ENCODE measurements around the gene DNAH10.

The DNAH10 gene

DNA sequence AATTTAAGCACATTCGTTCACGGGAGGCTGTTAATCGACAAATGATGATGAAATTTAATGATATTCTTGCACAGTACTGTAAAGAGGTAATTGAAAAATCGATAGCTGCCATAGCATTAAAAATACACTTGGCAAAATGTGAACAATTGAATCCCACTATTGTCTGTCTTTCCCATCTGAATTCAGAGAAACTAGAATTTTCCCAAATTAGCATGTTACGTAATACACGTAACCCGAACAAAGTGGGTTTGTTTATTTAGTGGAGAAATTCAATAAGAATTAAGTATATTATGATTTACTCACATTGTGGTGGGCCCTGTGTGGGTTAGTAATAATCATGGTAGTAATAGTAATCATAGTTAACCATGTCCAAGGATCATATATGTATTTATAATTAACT lies 31.9 kb downstream of the DNAH10 start:
- DNase-seq, result no peak

DNA sequence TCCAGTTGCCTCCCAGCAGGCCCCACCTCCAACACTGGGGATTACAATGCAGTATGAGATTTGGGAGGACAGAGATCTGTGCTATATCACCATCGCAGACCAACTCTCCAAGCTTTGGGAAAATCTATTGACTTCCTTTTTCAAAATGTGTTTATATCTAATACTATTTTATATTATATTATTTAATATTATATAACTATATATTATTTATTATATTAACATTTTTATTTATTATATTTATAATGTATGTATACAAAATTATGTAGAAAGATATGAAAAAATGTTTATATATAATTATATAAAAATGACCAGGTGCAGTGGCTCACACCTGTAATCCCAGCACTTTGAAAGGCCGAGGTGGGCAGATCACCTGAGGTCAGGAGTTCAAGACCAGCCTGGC lies 36.4 kb downstream of the DNAH10 start:
- DNase-seq, result no peak

DNA sequence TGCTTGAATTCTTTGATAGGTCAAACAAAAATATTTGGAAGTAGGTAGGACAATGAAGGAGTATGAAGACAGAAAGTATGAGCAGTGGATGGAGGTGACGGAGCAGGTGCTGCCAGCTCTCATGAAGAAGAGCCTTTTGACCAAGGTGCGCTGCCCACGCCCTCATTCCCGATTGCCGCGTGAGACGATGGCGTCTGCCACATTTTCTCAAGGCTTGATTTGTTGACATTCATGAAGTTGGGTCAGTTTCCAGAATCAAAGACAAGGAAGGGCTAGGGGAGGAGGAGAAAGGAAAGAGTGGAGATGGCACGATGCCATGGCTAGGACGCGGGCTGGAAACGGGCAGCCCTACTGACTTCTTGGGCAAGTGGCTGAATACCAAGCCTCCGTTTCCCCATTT lies 37.1 kb downstream of the DNAH10 start:
- no peak for DNase-seq

DNA sequence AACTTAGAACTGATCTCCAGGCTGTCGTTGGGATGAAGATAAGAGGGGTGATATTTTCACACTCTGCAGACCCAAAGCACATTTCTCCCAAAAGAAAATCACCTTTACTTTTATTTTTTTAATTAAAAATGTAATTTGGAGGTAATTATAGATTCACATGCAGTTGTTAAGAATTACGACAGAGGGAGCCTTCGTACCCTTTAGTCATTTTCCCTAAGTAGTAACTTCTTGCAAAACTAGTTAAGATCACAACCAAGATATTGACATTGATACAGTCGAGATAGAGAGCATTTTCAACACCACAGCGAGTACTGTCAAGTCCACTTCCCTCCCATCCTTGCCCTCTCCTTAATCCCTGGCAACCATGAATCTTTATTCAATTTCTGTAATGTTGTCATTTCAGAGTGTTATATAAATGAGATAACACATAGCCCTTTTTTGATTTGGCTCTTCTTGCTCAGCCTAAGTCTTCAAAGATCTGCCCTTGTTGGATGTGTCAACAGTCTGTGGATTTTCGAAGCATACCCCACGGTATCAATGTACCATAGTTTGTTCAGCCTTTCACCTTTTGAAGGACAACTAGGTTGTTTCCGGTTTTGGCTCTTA lies 39.6 kb downstream of the DNAH10 start:
- DNase-seq, result no peak

DNA sequence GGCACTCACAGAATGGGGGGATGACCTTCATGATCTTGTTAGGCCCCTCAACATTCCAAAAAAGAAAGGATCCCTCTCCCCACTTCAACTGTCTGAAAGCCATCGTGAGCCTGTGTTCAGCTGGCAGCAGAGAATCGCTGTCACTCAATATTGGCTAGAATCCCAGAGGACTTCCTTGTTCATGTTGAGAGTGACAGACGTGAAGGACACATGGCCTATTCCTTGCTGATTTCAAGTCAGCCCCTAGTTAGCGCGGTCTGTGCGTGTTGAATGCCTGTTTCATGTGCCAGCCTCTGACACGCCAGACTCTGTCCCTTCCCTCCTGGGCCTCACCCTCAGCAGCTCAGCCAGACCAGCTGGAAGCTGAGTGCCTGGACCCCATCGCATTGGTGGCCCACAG lies 43.1 kb downstream of the DNAH10 start:
- DNase-seq, result no peak

DNA sequence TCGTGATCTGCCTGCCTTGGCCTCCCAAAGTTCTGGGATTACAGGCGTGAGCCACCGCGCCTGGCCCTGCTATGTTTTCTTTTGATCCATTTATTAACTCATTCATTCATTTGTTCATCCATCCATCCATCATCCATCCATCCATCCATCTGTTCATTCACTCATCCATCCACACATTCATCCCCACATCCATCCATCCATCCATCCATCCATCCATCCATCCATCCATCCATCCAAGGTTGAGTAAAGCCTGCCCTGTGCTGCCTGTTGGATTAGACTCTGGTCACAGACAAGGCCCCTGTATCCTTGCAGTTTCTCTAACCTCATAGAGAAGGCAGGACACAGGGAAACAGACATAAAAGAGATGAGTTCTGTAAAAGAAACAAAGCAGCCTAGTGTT lies 44.9 kb downstream of the DNAH10 start:
- DNase-seq, result no peak

DNA sequence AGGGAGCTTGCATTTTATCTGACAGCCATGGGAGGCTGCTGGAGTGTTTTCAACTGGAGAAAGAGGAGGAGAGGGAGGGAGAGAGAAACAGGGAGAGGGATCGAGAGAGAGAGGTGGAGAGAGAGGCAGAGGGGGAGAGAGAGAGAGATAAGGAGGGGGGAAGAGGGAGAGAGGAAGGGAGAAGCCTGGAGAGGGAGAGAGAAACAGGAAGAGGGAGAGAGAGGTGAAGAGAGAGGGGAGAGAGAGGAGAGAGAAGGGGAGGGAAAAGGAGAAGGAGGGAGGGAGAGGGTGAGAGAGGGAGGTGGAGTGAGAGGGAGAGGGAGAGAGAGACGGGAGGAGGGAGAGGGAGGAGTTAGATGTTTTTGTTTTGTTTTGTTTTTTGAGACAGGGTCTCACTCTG lies 45.6 kb downstream of the DNAH10 start:
- no peak for DNase-seq

DNA sequence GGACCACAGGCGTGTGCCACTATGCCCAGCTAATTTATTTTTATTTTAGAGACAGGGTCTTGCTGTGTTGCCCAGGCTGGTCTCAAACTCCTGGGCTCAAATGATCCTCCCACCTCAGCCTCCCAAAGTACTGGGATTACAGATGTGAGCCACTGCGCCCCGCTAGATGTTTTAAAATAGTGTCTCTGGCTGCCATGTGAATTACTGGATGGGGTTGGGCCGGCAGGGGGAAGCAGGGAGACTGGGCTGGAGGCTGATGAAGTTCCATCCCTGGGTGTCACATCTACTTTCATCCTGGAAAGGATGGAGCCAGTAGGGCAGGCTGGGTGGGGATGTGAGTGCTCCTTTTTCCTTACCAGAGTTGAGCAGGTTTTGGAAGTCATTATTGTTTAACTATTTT lies 46.1 kb downstream of the DNAH10 start:
- no peak for DNase-seq

DNA sequence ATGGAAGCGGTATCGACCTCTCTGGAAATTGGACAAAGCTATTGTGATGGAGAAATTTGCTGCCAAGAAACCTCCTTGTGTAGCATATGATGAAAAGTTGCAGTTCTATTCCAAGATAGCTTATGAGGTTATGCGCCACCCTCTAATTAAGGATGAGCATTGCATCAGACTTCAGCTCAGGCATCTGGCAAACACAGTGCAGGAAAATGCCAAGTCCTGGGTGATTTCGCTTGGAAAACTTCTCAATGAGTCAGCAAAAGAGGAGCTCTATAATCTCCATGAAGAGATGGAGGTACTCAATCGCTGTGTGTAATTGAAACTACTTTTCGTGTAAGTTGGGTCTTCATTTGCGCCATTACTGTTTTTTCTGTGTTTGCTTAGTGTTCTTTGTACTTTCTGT lies 51.2 kb downstream of the DNAH10 start:
- DNase-seq, result peak; percentile 63

DNA sequence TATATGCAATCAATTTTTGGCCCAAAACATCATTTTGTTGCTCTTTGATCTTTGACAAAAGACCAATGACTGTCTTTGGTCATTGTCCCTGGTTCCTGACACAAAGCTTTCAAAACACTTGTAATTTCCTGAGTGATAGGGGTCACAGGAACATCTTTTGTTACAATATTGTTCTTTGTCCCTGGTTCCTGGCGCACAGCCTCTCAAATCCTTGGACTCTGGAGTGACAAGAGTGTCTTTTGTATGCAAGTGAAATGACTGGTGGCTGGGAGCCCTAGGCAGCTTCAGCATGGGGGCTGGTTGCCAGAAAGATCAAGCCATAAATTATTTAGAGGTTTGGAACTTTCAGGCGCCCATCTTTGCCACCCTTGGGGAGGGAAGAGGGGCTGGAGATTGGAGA lies 53.9 kb downstream of the DNAH10 start:
- DNase-seq, result no peak

DNA sequence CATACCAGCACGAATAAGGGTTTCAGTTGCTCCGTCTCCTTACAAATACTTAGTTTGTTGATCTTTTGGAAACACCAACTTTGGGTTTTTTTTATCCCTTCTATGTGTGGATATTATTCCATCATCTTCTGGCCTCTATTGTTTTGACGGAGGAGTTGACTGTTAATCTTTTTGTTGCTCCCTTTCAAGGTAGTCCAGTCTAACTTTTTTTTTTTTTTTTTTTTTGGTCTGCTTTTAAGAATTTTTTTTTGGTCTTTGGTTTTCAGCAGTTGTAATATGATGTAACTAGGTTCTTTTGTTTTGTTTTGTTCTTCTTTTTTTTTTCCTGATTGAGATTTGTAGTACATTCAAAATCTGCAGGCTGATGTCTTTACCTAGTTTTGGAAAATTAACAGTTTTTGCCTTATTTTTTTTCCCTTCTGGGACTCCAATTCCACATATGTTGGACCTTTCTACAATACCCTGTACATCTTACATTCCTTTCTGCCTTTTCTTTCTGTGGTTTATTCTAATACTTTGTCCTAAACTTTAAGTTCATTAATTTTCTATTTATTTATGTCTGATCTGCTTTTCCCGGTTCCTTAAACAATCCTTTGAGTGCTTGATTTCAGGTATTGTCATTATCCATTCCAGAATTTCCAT lies 54.9 kb downstream of the DNAH10 start:
- no peak for DNase-seq

DNA sequence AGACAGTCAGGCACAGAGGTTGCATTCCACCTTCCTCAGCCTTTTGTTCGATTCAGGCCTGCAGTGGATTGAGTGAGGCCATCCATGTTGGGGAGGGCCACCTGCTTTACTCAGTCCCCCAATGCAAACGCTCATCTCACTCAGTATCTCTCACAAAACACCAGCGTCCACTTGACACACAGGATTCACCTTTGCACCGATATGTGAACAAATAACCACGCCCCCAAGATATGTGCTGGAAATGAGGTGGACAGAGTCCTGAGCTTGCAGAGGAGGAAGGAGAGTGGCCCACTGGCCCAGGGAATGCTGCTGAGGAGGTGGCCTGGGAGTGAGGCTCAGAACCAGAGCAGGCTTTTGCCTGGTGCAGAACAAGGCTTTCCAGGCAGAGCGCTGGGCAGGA lies 60.7 kb downstream of the DNAH10 start:
- DNase-seq, result no peak

DNA sequence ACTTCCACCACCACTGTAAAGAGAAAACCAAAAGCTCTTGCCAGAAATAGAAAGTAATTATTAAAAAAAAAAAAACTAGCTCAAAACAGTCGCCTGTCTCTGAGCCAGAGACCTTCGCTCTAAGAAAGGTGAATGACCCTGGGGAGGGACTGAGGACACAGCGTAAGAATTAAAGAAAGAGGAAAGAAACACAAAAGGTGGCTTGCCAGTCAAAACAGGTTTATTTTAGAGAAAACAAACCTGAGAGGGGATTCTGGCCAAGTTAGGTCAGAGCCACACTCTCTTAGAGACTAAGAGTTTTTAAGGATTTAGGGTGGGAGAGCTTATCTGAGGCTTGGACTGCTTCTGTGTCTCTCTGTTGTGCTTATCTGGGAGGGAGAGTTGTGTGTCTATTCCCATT lies 66.0 kb downstream of the DNAH10 start:
- no peak for DNase-seq

DNA sequence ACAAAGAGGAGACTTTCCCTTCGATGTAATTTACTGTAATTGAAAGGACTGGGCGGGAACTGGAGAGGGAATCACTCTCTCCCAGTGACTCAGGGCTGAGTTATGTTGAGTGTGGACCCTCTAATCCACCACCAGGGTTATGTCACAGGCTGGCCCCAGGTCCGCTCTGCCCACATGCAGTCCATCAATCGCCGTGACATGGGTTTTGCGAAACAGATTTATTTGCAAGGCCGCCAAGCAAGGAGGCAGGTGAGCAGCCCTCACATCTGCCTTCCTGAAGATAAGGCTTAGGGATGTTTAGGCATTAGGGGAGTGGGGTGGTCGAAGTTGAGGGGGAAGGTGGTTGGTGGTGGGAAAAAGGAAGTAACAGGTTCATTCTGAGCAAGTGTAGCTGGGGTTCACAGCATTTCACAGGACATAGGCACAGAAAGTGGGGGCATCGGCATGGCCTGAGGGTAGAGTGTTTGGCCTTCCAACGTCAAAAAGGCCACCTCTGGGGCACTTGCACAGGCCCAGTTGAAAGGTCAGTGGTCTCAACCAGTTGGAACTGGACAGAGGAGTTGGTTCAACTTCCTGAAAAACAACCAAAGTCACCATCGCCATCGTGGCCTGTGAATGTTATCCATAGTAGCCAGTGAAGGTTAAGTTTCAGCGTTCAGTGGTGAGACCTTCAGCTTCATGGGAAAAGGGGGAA lies 66.9 kb downstream of the DNAH10 start:
- no peak for DNase-seq

DNA sequence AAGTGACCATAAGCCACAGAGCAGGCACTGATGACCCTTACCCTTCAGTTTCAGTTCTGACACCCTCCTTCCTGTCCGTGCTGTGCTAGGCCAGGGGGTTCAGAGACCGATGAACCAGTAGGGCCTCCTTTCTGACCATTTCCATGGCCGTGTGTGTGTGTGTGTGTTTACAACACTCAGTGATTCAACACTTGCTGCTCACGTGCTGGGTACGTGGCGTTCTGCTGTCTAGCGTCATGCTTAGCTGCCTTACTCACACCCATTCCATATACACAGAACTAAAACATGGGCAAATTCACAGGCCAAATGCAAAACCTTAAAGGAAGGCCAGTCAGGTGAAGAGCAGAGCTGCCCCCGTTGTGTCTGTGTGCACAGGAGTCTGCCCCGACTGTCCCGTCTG lies 67.5 kb downstream of the DNAH10 start:
- no peak for DNase-seq

DNA sequence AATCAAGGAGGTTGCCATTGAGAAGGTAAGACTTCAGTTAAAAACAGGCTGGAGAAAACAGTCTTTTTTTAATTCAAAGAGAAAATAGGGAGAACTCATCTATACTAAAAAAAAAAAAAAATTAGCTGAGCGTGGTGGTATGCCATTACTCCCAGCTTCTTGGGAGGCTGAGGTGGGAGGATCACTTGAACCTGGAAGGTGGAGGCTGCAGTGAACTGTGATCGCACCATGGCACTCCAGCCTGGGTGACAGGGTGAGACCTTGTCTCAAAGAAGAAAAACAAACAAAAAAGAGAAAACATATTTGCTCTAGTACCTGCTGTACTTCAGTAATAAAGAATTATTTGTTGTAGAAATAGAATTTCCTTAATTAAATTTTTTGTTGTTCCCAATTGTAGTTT lies 68.6 kb downstream of the DNAH10 start:
- DNase-seq, result no peak

DNA sequence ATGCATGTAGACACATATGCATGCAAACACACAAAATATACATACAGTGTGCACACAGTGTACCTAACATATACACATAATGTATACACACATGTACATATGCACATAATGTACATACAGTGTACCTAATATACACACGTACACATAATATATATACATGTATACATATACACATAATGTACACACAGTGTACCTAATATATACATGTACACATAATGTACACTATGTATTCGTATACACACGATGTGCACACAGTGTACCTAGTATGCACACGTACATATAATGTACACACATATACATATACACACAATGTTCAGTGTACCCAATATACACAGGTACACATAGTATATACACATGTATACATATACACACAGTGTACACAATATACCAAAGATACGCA lies 70.0 kb downstream of the DNAH10 start:
- DNase-seq, result no peak

DNA sequence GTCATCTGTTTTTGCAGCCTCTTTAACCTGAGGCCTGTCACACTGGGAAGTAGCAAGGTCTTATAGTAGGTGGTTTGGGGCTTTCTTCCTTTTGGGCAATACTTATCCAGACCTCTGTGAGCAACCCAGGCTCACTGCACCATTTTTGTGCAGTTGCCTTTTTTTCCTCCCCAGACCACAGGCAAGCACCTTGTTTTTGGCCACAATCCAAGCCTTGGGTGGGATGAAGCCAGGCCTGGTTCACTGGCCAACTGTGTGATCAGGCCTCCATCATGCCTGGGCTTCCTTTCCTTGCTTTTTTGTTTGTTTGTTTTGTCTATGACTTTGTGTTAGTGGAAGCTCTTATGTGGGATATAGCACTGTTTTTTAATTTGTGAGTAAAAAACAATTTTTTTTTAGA lies 71.7 kb downstream of the DNAH10 start:
- no peak for DNase-seq

DNA sequence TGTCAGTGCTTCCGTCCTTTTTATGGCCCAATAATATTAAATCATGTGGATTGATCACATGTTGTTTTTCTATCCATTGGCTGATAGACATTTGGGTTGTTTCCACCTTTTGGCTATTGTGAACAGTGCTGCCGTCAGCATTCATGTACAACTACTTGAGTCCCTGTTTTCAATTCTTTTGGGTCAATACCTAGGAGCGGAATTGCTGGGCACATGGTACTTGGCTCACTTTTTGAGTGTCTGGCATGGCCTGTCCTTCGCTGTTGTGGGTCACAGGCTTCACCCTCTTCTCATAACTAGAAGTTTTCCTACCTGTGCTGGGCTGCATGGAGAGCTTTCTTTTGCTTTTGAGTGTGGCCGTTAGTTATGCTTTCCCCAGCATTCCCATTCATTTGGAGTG lies 72.7 kb downstream of the DNAH10 start:
- DNase-seq, result no peak

DNA sequence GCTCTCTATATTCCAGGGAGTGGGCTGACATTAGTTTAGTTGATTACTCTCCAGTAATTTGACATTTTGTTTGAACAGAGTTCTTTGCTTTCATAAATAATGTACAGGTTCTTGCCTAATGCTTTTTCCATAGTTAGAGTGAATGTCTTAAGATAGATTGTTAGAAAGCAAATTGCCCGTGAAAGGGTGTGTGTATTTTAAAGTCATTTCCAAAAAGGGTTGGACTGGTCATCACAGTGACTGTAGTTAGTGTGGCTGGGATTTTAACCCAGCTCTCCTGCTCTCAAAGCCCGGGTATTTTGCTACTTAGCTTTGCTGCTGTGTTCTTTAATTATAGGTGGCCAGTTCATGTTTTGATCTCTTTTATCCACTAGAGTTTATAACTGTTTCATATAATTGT lies 74.2 kb downstream of the DNAH10 start:
- DNase-seq, result no peak

DNA sequence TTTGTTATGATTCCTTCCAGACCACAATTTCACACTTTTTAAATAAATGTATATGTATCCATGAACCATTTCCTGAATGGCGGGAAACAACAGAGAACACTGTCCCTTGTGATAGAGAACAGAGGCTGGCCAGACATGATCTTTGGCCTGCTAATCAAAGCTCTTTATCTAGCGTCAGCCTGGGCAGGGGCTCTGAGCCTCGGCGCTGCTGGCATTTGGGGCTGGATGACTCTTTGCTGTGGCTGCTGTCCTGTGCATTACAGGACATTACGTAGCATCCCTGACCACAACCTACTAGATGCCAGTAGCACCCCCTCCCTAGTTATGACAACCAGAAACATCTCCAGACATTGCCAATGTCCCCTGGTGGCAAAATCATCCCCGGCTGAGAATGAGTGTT lies 77.7 kb downstream of the DNAH10 start:
- DNase-seq, result no peak

DNA sequence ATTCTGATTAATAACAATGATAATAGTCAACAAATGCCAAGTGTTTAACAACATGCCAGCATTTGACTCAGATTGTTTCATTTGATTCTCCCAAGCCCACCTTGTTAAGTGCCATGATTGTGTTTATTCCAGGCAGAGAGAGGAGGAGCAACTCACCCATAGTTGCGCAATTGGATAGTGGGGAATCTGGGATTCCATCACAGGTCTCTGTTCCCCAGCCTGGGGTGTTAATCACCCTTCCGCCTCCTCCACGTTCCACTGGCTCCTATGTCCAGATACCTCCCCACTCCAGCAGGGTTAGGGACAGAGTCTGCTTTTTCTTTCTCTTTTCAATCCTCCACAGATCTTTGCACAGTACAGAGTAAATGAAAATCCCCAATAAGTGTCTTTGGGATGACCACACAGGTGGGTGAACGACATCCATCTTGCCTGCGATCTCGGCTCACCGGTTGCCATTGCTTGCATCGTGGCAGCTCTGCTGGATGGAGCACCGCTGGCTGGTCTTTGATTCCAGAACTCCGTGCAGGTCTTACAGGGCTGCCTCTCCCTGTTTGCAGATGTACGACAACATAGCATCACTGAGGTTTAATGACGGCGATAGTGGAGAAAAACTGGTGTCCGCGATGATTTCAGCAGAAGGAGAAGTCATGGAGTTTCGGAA lies 78.8 kb downstream of the DNAH10 start:
- DNase-seq, result no peak

DNA sequence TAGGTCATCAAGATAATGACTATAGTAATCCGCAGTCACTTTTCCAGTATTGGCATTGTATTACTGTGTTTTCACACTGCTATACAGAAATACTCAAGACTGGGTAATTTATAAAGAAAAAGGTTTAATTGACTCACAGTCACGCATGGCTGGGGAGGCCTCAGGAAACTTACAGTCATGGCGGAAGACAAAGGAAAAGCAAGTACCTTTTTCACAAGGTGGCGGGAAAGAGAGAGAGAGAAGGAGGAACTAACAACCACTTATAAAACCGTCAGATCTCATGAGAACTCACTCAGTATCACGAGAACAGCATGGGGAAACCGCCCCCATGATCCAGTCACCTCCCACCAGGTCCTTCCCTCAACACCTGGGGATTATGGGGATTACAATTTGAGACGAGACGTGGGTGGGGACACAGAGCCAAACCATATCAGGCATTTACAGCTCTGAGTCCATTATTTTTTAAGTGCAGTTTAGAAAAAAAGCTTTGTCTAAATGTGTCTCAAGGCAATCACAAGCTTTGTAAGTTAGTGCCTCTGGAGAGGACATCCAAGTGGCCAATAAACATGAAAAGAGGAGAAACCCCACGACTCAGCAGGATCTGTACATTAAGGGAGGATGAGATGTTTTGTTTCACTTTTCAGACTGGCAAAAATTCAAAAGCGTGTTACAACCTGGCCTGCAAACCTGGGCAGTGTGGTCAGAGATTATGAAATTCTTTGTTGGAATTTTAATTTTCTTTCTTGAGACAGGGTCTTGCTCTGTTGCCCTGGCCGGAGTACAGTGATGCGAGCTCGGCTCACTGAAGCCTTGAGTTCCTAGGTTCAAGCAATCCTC lies 82.0 kb downstream of the DNAH10 start:
- no peak for DNase-seq

Measured in NCI-H446 treated with DMSO at 0.1 percent for 48 hours (cell line).